OCI-LY7 (cell line): ENCODE data around the gene STAM2. TPM values are rescaled to one million over a fixed set of nuclear protein-coding genes. Genes with fewer than 3 reads are reported as not detected.

ENCODE experiments used
- BruUV-seq: library from RNA; stranded (reverse); fragments of 400-500 nt; replicated peaks from 2 replicates; lab custom pipeline; 2021; lab: Mats Ljungman, UMichigan
- CTCF ChIA-PET: fragments of 300-600 bp; sonication (Branson Sonifier 250); formaldehyde crosslinking; loops from one replicate; lab custom pipeline; 2022; ENCODE audit warnings: antibody characterized with exemption; ENCODE audit not compliant: unreplicated experiment; lab: Charles Lee
- POLR2A ChIA-PET: fragments of 300-600 bp; sonication (Branson Sonifier 250); formaldehyde crosslinking; loops from one replicate; lab custom pipeline; 2022; ENCODE audit warnings: antibody characterized with exemption; lab: Charles Lee
- DNase-seq: peaks from one replicate; pipeline ENCODE4 v3.0.0-alpha.2; 2015; ENCODE audit warnings: low spot score
- H2AFZ ChIP-seq: fragments of 200-600 bp; sonication (generic), shearing (Covaris generic); 2 replicates; pipeline ENCODE4 v1.6.1; 2014; ENCODE audit warnings: mild to moderate bottlenecking, antibody characterized with exemption, low read length, moderate library complexity
- H3K27ac ChIP-seq: fragments of 200-600 bp; sonication (generic); 2 replicates; pipeline ENCODE4 v1.5.1; 2014; ENCODE audit warnings: mixed run types, low read depth, mild to moderate bottlenecking, moderate library complexity, low read length, inconsistent platforms; ENCODE audit not compliant: poor library complexity, severe bottlenecking
- H3K36me3 ChIP-seq: fragments of 200-600 bp; sonication (generic); 2 replicates; pipeline ENCODE4 v1.6.1; 2014; ENCODE audit warnings: mild to moderate bottlenecking, antibody characterized with exemption, low read length, moderate library complexity, mixed read lengths; ENCODE audit not compliant: insufficient read depth
- H3K4me1 ChIP-seq: fragments of 200-600 bp; sonication (generic); 2 replicates; pipeline ENCODE4 v1.5.1; 2014; ENCODE audit warnings: mild to moderate bottlenecking, low read length; ENCODE audit not compliant: insufficient read depth, poor library complexity, severe bottlenecking
- H3K4me2 ChIP-seq: fragments of 200-600 bp; sonication (generic); 2 replicates; pipeline ENCODE4 v1.6.1; 2014; ENCODE audit warnings: mild to moderate bottlenecking, low read length
- H3K4me3 ChIP-seq: fragments of 200-600 bp; sonication (generic); 2 replicates; pipeline ENCODE4 v1.5.1; 2014; ENCODE audit warnings: mild to moderate bottlenecking, low read depth, low read length; ENCODE audit not compliant: poor library complexity, severe bottlenecking
- H3K79me2 ChIP-seq: fragments of 200-600 bp; sonication (generic); 2 replicates; pipeline ENCODE4 v1.6.1; 2016; ENCODE audit warnings: low read depth, mild to moderate bottlenecking, low read length, moderate library complexity, mixed read lengths; ENCODE audit not compliant: insufficient read depth
- H3K9me2 ChIP-seq: fragments of 200-600 bp; sonication (generic); 2 replicates; pipeline ENCODE4 v1.6.1; 2016; ENCODE audit warnings: mild to moderate bottlenecking, low read length, mixed read lengths; ENCODE audit not compliant: insufficient read depth
- H3K9me3 ChIP-seq: fragments of 200-600 bp; sonication (generic); 2 replicates; pipeline ENCODE4 v1.6.1; 2014; ENCODE audit warnings: mild to moderate bottlenecking, mixed run types, low read length, mixed read lengths
- H4K20me1 ChIP-seq: fragments of 200-600 bp; sonication (generic); 2 replicates; pipeline ENCODE4 v1.6.1; 2014; ENCODE audit warnings: mild to moderate bottlenecking, antibody characterized with exemption, low read length, moderate library complexity, mixed read lengths; ENCODE audit not compliant: insufficient read depth
- CTCF ChIP-seq: fragments of 200-600 bp; sonication (generic); conservative IDR thresholded peaks from 2 replicates; pipeline ENCODE4 v1.5.1; 2014; ENCODE audit warnings: mild to moderate bottlenecking, antibody characterized with exemption, low read length, moderate library complexity, mixed read lengths
- EZH2phosphoT487 ChIP-seq: fragments of 200-600 bp; sonication (generic); IDR thresholded peaks from 2 replicates; pipeline ENCODE4 v1.6.1; 2018; ENCODE audit warnings: low read depth, borderline replicate concordance, mild to moderate bottlenecking, mixed run types, antibody characterized with exemption, low read length, moderate library complexity, mixed read lengths
- intact Hi-C: fragments of 100-400 bp; cut with micrococcal nuclease; formaldehyde crosslinking; loops from one replicate; pipeline ENCODE4 v1.10.0; 2022; ENCODE audit not compliant: unreplicated experiment
- total RNA-seq, 2 experiments: library from RNA; depleted of rRNA in 1 of 2; stranded (reverse); fragments of >200 nt in 1 of 2; shearing (Covaris generic) in 1 of 2; gene quantifications; 2 replicates each; pipeline ENCODE4 v1.2.3, GENCODE V29; 2014 to 2022

STAM2 gene
- total RNA-seq, 2 experiments from 2014 or later, result 17.7 to 22.1 TPM

GRCh38 chr2:152089238-152089637, 86.3 kb downstream of the STAM2 start:
- DNase-seq, result no peak
- Histone ChIP-seq H3K4me1 (no peaks in the 10 kb centered on the region), H3K4me3 (no peak overlapping the region), H3K79me2 (no peaks in the 10 kb centered on the region), H3K36me3 (no peaks in the 10 kb centered on the region), H3K27ac (no peak overlapping the region), H3K9me3 (no peaks in the 10 kb centered on the region), H4K20me1 (no peaks in the 10 kb centered on the region), H3K9me2 (no peaks in the 10 kb centered on the region), H2AFZ (no peak overlapping the region), H3K4me2 (no peak overlapping the region)
- ChIA-PET POLR2A (interaction anchor here (1.1 kb wide), 1 partner anchor 14 kb away, joined by 3 read pairs; no protein-coding TSS in a partner anchor), CTCF (no interaction called here)
- TF ChIP-seq EZH2phosphoT487 (no peak), CTCF (no peak)
- BruUV-seq, result no TSS peak
- intact Hi-C loops, result no loop called here

- no peak for DNase-seq
- intact Hi-C loops, result no loop called here
Observed at GRCh38 chr2:152088006-152088405, 87.6 kb downstream of the STAM2 start.

More at GRCh38 chr2:152088006-152088405, 87.6 kb downstream of the STAM2 start:
- Histone ChIP-seq H3K79me2 (no peaks in the 10 kb centered on the region), H3K4me1 (no peaks in the 10 kb centered on the region), H3K4me3 (no peak overlapping the region), H2AFZ (no peak overlapping the region), H3K9me3 (no peaks in the 10 kb centered on the region), H3K27ac (no peak overlapping the region), H3K36me3 (no peaks in the 10 kb centered on the region), H3K9me2 (no peaks in the 10 kb centered on the region), H4K20me1 (no peaks in the 10 kb centered on the region), H3K4me2 (no peak overlapping the region)
- POLR2A ChIA-PET, result interaction anchor here (1.1 kb wide), 1 partner anchor 13 kb away, joined by 3 read pairs; no protein-coding TSS in a partner anchor
- BruUV-seq, result no TSS peak
- TF ChIP-seq CTCF (no peak), EZH2phosphoT487 (no peak)
- CTCF ChIA-PET, result no interaction called here
